ENCODE measurements around the gene BEGAIN. TPM values are rescaled to one million over a fixed set of nuclear protein-coding genes. Genes with fewer than 3 reads are reported as not detected.

BEGAIN gene
- total RNA-seq, 1 donor from 2014 or later, result 3.2 TPM

DNA sequence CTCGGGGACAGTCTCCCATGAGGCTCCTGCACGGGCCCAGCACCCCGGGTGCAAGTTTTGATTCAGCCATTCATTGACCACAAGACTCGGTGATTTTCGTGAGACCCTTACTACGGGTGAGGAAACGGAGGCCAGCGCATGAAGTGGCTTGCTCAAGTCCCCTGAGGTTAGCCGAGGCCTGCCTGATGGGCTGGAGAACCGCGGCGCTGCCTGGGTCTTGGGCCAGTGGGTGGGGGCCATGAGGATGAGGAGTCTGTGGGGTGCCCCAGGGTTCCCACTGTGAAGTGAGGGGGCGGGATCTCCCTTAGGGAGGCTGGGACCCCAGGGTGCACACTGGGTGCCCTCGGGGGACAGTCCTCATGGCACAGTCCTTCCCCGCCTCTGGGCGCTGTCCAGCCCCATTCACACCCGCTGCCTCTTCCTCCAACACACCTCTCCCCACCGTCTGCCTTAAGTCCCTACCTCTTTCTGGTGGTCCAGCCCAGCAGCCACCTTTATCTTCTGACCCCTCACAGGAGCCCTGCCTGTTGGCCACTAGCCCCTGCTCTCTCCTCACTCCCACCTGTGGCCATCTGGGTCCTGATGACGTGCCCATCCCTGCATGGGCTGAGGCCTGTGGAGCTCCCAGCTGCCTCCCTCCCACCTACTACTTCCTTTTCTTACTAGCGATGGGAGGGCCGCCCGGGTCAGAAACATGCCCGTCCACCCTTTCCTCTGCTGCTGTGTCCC, 16.3 kb downstream of the BEGAIN start:
- TF ChIP-seq, protein P1, sequence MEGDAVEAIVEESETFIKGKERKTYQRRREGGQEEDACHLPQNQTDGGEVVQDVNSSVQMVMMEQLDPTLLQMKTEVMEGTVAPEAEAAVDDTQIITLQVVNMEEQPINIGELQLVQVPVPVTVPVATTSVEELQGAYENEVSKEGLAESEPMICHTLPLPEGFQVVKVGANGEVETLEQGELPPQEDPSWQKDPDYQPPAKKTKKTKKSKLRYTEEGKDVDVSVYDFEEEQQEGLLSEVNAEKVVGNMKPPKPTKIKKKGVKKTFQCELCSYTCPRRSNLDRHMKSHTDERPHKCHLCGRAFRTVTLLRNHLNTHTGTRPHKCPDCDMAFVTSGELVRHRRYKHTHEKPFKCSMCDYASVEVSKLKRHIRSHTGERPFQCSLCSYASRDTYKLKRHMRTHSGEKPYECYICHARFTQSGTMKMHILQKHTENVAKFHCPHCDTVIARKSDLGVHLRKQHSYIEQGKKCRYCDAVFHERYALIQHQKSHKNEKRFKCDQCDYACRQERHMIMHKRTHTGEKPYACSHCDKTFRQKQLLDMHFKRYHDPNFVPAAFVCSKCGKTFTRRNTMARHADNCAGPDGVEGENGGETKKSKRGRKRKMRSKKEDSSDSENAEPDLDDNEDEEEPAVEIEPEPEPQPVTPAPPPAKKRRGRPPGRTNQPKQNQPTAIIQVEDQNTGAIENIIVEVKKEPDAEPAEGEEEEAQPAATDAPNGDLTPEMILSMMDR (IDR thresholded peaks at IDR 0.05; ENCODE audit: insufficient read depth, low read length, poor library complexity, severe bottlenecking), result no peak
- H3K4me3 ChIP-seq (ENCODE audit: low read depth, low read length), result no peak overlapping the region
- H3K36me3 ChIP-seq (ENCODE audit: control insufficient read depth, insufficient read depth, low read length), result no peaks in the 10 kb centered on the region
- no peak for DNase-seq (ENCODE audit: low read depth)
- peaks cover 61% of the 10 kb centered on the region for H3K27me3 ChIP-seq (ENCODE audit: control insufficient read depth, insufficient read depth, low read length)

DNA sequence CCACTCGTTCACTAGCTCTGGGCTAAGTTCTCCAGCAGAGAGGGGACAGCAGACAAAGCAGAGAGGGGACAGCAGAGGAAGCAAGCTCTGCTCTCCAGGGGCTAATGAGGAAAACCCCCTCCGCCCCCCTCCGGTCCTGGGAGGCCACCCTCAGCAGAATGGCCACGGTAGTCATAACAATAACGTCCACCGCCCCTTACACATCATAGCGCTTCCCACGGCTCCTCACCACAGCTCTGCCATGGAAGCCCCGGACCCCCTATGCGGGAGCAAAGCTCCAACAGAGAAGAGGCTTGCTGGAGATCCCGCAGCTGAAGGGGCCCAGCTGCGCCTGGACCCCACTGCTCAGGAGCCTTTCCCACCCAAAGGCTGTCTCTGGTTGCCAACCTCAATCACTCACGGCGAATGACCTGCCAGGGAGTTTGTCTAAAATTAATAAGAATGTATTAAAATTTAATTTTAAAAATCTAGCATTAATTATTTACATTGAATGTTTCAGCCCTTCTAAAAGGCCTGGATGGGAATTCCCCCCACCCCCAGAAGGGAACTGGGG, 17.4 kb downstream of the BEGAIN start:
- TF ChIP-seq, protein P1 (IDR thresholded peaks at IDR 0.05; ENCODE audit: insufficient read depth, low read length, poor library complexity, severe bottlenecking), result no peak

DNA sequence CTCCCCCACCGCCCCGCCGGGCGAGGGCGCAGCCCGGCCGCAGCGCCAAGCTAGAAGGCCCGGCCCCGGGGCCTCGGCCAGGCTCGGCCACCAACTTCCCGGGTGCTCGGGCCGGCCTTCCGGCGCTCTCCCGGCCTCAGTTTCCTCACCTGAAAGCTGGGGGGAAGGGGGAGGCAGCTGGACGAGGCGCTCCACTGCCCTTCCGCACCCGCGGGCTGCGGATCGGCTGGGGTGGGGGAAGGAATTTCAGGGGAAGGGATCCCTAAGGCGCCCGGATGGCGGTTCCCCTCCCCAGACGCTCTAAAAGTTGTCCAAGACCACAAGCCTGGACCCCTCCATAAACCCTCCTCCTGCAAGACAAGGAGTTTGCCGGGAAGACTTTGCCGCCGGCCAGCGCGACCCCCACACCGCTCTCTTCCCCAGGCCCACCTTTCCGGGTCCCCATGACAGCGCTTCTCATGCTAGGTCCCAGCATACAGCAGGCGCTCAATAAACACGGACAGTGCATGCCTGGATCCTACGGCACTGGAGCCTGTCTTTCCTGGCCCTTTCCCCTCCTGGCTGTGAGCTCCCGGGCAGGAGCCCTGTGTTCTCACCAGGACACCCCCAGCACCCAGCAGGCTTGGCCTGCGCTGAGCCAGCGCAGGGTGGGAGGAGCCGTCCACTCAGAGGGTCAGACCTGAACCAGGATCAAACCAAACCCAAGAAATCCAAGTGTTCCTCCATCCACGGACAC, 18.1 kb downstream of the BEGAIN start:
- H3K4me3 ChIP-seq (ENCODE audit: low read depth, low read length), result no peak overlapping the region
- no peak for DNase-seq (ENCODE audit: low read depth)
- peaks cover 73% of the 10 kb centered on the region for H3K27me3 ChIP-seq (ENCODE audit: control insufficient read depth, insufficient read depth, low read length)
- TF ChIP-seq, protein P1 (IDR thresholded peaks at IDR 0.05; ENCODE audit: insufficient read depth, low read length, poor library complexity, severe bottlenecking), result no peak
- H3K36me3 ChIP-seq (ENCODE audit: control insufficient read depth, insufficient read depth, low read length), result no peaks in the 10 kb centered on the region

More for the DNA sequence above, 17.4 kb downstream of the BEGAIN start:
- peaks cover 69% of the 10 kb centered on the region for H3K27me3 ChIP-seq (ENCODE audit: control insufficient read depth, insufficient read depth, low read length)
- no peak for DNase-seq (ENCODE audit: low read depth)
- H3K4me3 ChIP-seq (ENCODE audit: low read depth, low read length), result no peak overlapping the region
- H3K36me3 ChIP-seq (ENCODE audit: control insufficient read depth, insufficient read depth, low read length), result no peaks in the 10 kb centered on the region

DNA sequence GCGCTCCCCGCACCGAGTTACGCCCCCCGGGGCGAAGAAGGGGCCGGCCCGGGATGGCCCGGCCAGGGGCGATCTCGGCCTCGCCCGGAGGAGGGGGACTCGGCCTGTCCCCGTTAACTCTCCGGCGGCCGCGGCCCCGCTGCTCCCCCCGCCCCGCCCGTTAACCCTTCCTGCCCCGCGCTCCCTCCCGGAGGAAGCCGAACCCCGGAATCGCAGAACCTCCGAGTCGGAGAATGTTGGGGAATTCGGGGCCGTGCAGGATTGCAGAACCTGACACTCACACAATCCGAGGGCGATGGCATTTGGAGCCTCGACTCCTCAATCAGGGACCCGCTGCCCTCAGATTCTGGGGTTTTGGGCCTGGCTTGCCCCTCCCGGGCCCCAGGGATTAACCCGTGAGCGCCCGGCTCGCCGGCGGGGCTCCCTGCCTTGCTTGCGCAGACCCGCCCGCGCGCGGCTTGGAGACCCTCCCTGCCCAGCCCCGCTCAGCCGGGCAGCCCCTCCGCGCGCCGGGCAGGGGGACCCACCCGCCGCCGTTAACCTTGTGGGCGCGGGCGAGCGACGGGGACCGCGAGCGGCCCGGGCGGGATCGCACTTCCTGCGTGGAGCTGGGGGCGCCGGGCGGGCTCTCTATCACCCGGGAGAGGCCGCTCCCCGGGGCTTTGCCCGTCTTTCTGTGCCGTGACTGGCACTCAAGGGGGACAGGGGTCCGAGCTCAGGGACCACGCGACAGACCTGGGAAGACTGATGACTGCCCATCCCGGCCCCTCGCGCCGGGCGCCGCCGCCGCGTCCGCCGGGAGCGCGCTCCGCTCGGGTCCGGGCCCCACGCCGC, 18.8 kb downstream of the BEGAIN start:
- no peak for DNase-seq (ENCODE audit: low read depth)
- Histone ChIP-seq H3K27me3 (ENCODE audit: control insufficient read depth, insufficient read depth, low read length) (peaks cover 73% of the 10 kb centered on the region), H3K4me3 (ENCODE audit: low read depth, low read length) (peak overlapping the region; percentile 17), H3K36me3 (ENCODE audit: control insufficient read depth, insufficient read depth, low read length) (no peaks in the 10 kb centered on the region)
- TF ChIP-seq, protein P1 (IDR thresholded peaks at IDR 0.05; ENCODE audit: insufficient read depth, low read length, poor library complexity, severe bottlenecking), result no peak

DNA sequence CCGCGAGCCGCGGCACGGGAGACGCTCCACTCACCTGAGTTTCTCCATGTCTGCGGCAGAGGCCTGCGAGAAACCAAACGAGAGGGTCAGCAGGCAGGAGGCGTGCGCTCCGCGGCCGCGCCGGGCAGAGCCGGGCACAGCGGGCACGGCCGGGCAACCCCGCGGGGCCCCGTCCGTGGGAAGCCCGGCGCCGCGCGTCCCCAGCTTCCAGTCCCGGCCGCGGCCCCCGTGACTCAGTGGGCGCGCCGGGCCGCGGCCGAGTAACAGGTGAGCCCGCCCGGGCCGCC, 19.4 kb downstream of the BEGAIN start:
- Histone ChIP-seq H3K36me3 (ENCODE audit: control insufficient read depth, insufficient read depth, low read length) (no peaks in the 10 kb centered on the region), H3K4me3 (ENCODE audit: low read depth, low read length) (peak overlapping the region; percentile 17), H3K27me3 (ENCODE audit: control insufficient read depth, insufficient read depth, low read length) (peaks cover 73% of the 10 kb centered on the region)
- TF ChIP-seq, protein P1 (IDR thresholded peaks at IDR 0.05; ENCODE audit: insufficient read depth, low read length, poor library complexity, severe bottlenecking), result no peak
- no peak for DNase-seq (ENCODE audit: low read depth)
